K562 (cell line): ENCODE data around the gene CSTB. TPM values are rescaled to one million over a fixed set of nuclear protein-coding genes. Genes with fewer than 3 reads are reported as not detected.

ENCODE experiments used
- ATAC-seq: fragments of 200-7000 bp; cut with Tn5 transposase; 3 replicates; pipeline ENCODE4 v1.9.1; 2020; ENCODE audit warnings: moderate library complexity
- BruUV-seq: library from RNA; stranded (reverse); fragments of 400-500 nt; replicated peaks from 2 replicates; lab custom pipeline; 2021; lab: Mats Ljungman, UMichigan
- CTCF ChIA-PET: fragments of 300-600 bp; formaldehyde crosslinking; extraction: SDS; loops from one replicate; lab custom pipeline; 2021; ENCODE audit warnings: low intra/inter-chr PET ratio; lab: Yijun Ruan, JAX
- POLR2A ChIA-PET: fragments of 300-600, 350-650 bp; sonication (Branson Sonifier 250); formaldehyde crosslinking; extraction: SDS; loops from one replicate; lab custom pipeline; 2021; ENCODE audit warnings: antibody characterized with exemption, inconsistent platforms; lab: Yijun Ruan, JAX
- DNase-seq, 4 experiments: peaks; one replicate each; pipeline versions ENCODE4 v3.0.0 to v3.0.0-alpha.2; 2011 to 2018; ENCODE audit warnings: low spot score in 3 of 4, mixed read lengths in 3 of 4; ENCODE audit errors: extremely low read depth in 1 of 4
- FAIRE-seq: peaks from 2 replicates; lab custom pipeline; 2011; peaks lifted over from hg19 to GRCh38; lab: Jason Lieb, UNC
- H2AFZ ChIP-seq: 2 replicates; pipeline ENCODE4 v1.6.0; 2011; ENCODE audit warnings: low read depth, low read length, control low read depth, inconsistent platforms
- H3K27ac ChIP-seq: fragments of 200-600 bp; 3 replicates; pipeline ENCODE4 v1.8.0; 2011; ENCODE audit warnings: low read depth, mild to moderate bottlenecking, control low read depth, inconsistent platforms, low read length, moderate library complexity, mixed read lengths; ENCODE audit errors: extremely low read depth
- H3K27me3 ChIP-seq, 2 experiments: fragments of 300-600 bp in 1 of 2; 2 replicates in 1 of 2; 3 replicates in 1 of 2; pipeline versions ENCODE4 v1.6.0 to v1.8.0; 2011; ENCODE audit warnings: inconsistent platforms in 2 of 2, low read length in 2 of 2, mild to moderate bottlenecking in 1 of 2, mixed read lengths in 1 of 2, moderate library complexity in 1 of 2; ENCODE audit not compliant: control insufficient read depth in 2 of 2, insufficient read depth in 2 of 2
- H3K36me3 ChIP-seq: fragments of 300-600 bp; 3 replicates; pipeline ENCODE4 v1.8.0; 2011; ENCODE audit warnings: mild to moderate bottlenecking, low read length, inconsistent platforms; ENCODE audit not compliant: control insufficient read depth, insufficient read depth
- H3K4me1 ChIP-seq, 2 experiments: fragments of 200-600 bp in 1 of 2; replicated peaks in 1 of 2; 2 replicates in 1 of 2; 3 replicates in 1 of 2; pipeline versions ENCODE4 v1.5.1 to v1.8.0; 2011; ENCODE audit warnings: inconsistent platforms in 2 of 2, low read length in 2 of 2, mild to moderate bottlenecking in 1 of 2, mixed read lengths in 1 of 2, moderate library complexity in 1 of 2; ENCODE audit not compliant: control insufficient read depth in 2 of 2, insufficient read depth in 2 of 2
- H3K4me2 ChIP-seq: 2 replicates; pipeline ENCODE4 v1.6.1; 2011; ENCODE audit warnings: low read length, control low read depth, inconsistent platforms, mixed read lengths; ENCODE audit not compliant: insufficient read depth
- H3K4me3 ChIP-seq: fragments of 200-600 bp; sonication (generic), shearing (Covaris generic); 2 replicates; pipeline ENCODE4 v1.5.1; 2016; ENCODE audit warnings: control low read depth, inconsistent platforms
- H3K79me2 ChIP-seq: fragments of 200-600 bp; 3 replicates; pipeline ENCODE4 v1.8.0; 2011; ENCODE audit warnings: low read length, inconsistent platforms; ENCODE audit not compliant: control insufficient read depth, insufficient read depth
- H3K9ac ChIP-seq, 2 experiments: 2 replicates each; pipeline versions ENCODE4 v1.6.0 to v1.6.1; 2011; ENCODE audit warnings: low read depth in 2 of 2, low read length in 2 of 2, control low read depth in 1 of 2, inconsistent platforms in 1 of 2, mild to moderate bottlenecking in 1 of 2, mixed read lengths in 1 of 2; ENCODE audit not compliant: insufficient read depth in 1 of 2
- H3K9me1 ChIP-seq: one replicate; pipeline ENCODE4 v1.6.0; 2011; ENCODE audit warnings: inconsistent platforms, mild to moderate bottlenecking, low read length, moderate library complexity; ENCODE audit not compliant: control insufficient read depth, insufficient read depth
- H3K9me3 ChIP-seq: replicated peaks from 2 replicates; pipeline ENCODE4 v1.5.1; 2011; ENCODE audit warnings: low read depth, low read length, inconsistent platforms; ENCODE audit not compliant: control insufficient read depth, insufficient read depth
- H4K20me1 ChIP-seq: replicated peaks from 2 replicates; pipeline ENCODE4 v1.6.1; 2011; ENCODE audit warnings: low read length, inconsistent platforms, mixed read lengths; ENCODE audit not compliant: control insufficient read depth, insufficient read depth
- BRCA1 ChIP-seq, 2 experiments: fragments of 450-650 bp in 1 of 2; sonication (generic) in 1 of 2; formaldehyde crosslinking in 1 of 2; IDR thresholded peaks; 2 replicates each; pipeline versions ENCODE4 v1.5.0 to v1.6.1; 2017 to 2020; ENCODE audit warnings: mild to moderate bottlenecking in 1 of 2, missing genetic modification reagents in 1 of 2
- MTA2 ChIP-seq: fragments of 450-650 bp; IDR thresholded peaks from 2 replicates; pipeline ENCODE4 v1.6.1; 2016; ENCODE audit warnings: low read depth
- POLR2AphosphoS5 ChIP-seq: IDR thresholded peaks from 2 replicates; pipeline ENCODE4 v1.6.1; 2011; ENCODE audit warnings: mild to moderate bottlenecking, low read depth, low read length, moderate library complexity; ENCODE audit not compliant: control insufficient read depth, insufficient read depth
- PPARD ChIP-seq: fragments of 250-450 bp; sonication (Bioruptor Pico); IDR thresholded peaks from 2 replicates; pipeline ENCODE4 v1.8.0; 2022; ENCODE audit warnings: inconsistent platforms, mild to moderate bottlenecking, moderate library complexity
- PRMT5 ChIP-seq: sonication (generic); formaldehyde crosslinking; IDR thresholded peaks from 2 replicates; pipeline ENCODE4 v1.5.0; 2020; ENCODE audit warnings: missing genetic modification reagents
- RBBP5 ChIP-seq: fragments of 200-600 bp; sonication (generic); IDR thresholded peaks from 2 replicates; pipeline ENCODE4 v1.6.1; 2012; ENCODE audit warnings: borderline replicate concordance, mild to moderate bottlenecking, low read length, control low read depth, inconsistent platforms; ENCODE audit not compliant: insufficient read depth, poor library complexity, severe bottlenecking
- RBM14 ChIP-seq: fragments of 200-400 bp; formaldehyde crosslinking; IDR thresholded peaks from 2 replicates; pipeline ENCODE4 v1.6.1; 2018; ENCODE audit warnings: low read depth, mild to moderate bottlenecking, low read length, moderate library complexity, borderline replicate concordance; ENCODE audit not compliant: insufficient read depth
- U2AF2 ChIP-seq: fragments of 200-400 bp; formaldehyde crosslinking; optimal IDR thresholded peaks from 2 replicates; pipeline ENCODE3; 2017; ENCODE audit warnings: low read depth, mild to moderate bottlenecking, low read length
- ZBTB33 ChIP-seq: sonication (generic); formaldehyde crosslinking; IDR thresholded peaks from 2 replicates; pipeline ENCODE4 v1.8.1; 2023; ENCODE audit warnings: mild to moderate bottlenecking, missing genetic modification reagents
- ZNF431 ChIP-seq: sonication (generic); formaldehyde crosslinking; IDR thresholded peaks from 2 replicates; pipeline ENCODE4 v1.8.0; 2022; ENCODE audit warnings: mild to moderate bottlenecking, missing genetic modification reagents
- WGBS: fragments of 100-300 bp; shearing (Covaris generic); methylation state at CpG from one replicate; pipeline ENCODE4 v1.1.6; 2016; ENCODE audit warnings: low coverage, mixed read lengths; ENCODE audit not compliant: insufficient coverage; ENCODE audit errors: missing lambda C conversion rate; 5-methylcytosine and 5-hydroxymethylcytosine counted together
- in situ Hi-C: fragments of 300-500 bp; cut with MboI; formaldehyde crosslinking; loops from 4 replicates; pipeline ENCODE4 v1.15.0; 2018; ENCODE audit warnings: inconsistent platforms, mixed read lengths
- intact Hi-C: fragments of 100-400 bp; cut with micrococcal nuclease; formaldehyde crosslinking; loops from 2 replicates; pipeline ENCODE4 v1.14.2; 2022
- polyA plus RNA-seq, 8 experiments: library from polyadenylated mRNA; depleted of rRNA in 4 of 8; stranded (reverse) in 5 of 8; unstranded in 3 of 8; fragments of >200 nt; fragmentation: Nextera tagmentation in 2 of 8; fragmentation: Illumina TruSeq in 1 of 8; extraction: Ambion mirVana in 2 of 8; extraction: Trizol in 1 of 8; gene quantifications; 2 replicates each; pipeline versions ENCODE4 v1.2.1 to v1.2.3, GENCODE V29; 2011 to 2014; ENCODE audit warnings: inconsistent platforms in 1 of 8, missing spikeins in 1 of 8
- total RNA-seq, 7 experiments: library from RNA; depleted of rRNA in 6 of 7; stranded (reverse); fragments of >200 nt in 6 of 7; fragmentation: Illumina TruSeq in 2 of 7; extraction: Trizol in 2 of 7; gene quantifications; 2 replicates each; pipeline versions ENCODE4 v1.2.1 to v1.2.3, GENCODE V29; 2011 to 2021; ENCODE audit warnings: low replicate concordance in 1 of 7
- TF ChIP-seq, protein P1 (sequence below): fragments of 250-450 bp; sonication (Bioruptor Pico); IDR thresholded peaks from 2 replicates; pipeline ENCODE4 v1.5.1; 2021; ENCODE audit warnings: mild to moderate bottlenecking

The CSTB gene
- total and polyA plus RNA-seq, 9 of the 15 experiments (the other 6 are each of a cell fraction or from before 2014, with no cell fraction given) = 12.4 to 65.0 (median 31.7) TPM

DNA sequence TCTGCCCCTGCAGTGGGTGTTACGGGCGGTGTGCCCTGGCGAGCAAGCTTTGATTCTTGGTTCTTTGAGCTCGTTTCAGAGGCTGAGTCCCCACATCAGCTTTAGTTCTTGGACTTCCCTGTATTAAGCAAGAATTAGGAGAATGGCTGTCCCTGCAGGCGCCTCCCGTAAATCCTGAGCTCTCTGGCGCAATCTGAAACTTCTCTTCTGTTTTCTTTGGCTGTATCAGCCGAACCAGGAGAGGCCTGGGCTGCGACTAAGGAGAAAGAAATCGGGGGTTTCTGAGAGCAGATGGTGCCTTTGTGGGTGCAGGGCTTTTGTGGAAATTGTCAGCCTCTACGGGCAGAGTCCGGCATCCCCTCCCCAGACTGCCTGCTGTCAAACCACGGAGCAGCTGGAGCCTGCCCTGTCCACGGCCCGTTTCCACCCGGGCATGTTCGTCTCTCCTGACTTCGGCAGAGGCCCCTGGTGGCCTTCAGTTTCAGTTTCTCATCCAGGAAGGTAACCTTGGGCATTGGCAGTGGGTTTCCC lies 17.9 kb downstream of the CSTB start:
- H3K4me2 ChIP-seq = no peak overlapping the region
- no peak overlapping the region for H3K27ac ChIP-seq
- H3K79me2 ChIP-seq = no peaks in the 10 kb centered on the region
- in situ Hi-C loops = no loop called here
- no peak overlapping the region for H3K4me3 ChIP-seq
- POLR2A ChIA-PET = interaction anchor here (0.5 to 1.7 kb wide), 6 partner anchors 9 to 15 kb away, joined by 3 to 11 read pairs (median 6); no protein-coding TSS in a partner anchor
- peaks cover 91% of the 10 kb centered on the region for H3K36me3 ChIP-seq
- intact Hi-C loops = no loop called here
- no peak for ATAC-seq
- peak overlapping the region in 1 of 2 experiments; percentile 61; a peak in 1 of 4 replicates for H3K9ac ChIP-seq
- no peaks in the 10 kb centered on the region for H3K9me1 ChIP-seq
- WGBS = 90% methylated on average over 18 of the region's 18 CpGs
- BruUV-seq = no TSS peak
- FAIRE-seq = no peak
- DNase-seq = no peak
- no peaks in the 10 kb centered on the region for H3K27me3 ChIP-seq
- no peaks in the 10 kb centered on the region; the same call in 1 of the 2 replicates for H4K20me1 ChIP-seq
- no peak overlapping the region for H2AFZ ChIP-seq
- TF ChIP-seq POLR2AphosphoS5 = 0 out of 2 replicates have a peak, but pooled peaks have one; percentile 15
- TF ChIP-seq BRCA1 (IDR thresholded peaks at IDR 0.05) = no peak
- no peak for TF ChIP-seq BRCA1 (CRISPR knock-in tag; IDR thresholded peaks at IDR 0.05)
- TF ChIP-seq, all 486 proteins: peak for 1
- CTCF ChIA-PET = no interaction called here
- H3K9me3 ChIP-seq = no peaks in the 10 kb centered on the region
- H3K4me1 ChIP-seq = peaks cover 0 to 35% of the 10 kb centered on the region in 2 experiments; a peak in 1 of 5 replicates

GRCh38 chr21:43757601-43758000 lies 18.5 kb downstream of the CSTB start:
- no peaks in the 10 kb centered on the region for H3K79me2 ChIP-seq
- H3K4me3 ChIP-seq = no peak overlapping the region
- H3K27me3 ChIP-seq = no peaks in the 10 kb centered on the region
- no peaks in the 10 kb centered on the region for H3K9me3 ChIP-seq
- no peak overlapping the region for H3K27ac ChIP-seq
- H2AFZ ChIP-seq = no peak overlapping the region
- no peak for ATAC-seq
- CTCF ChIA-PET = no interaction called here
- WGBS = 94% methylated on average over 16 of the region's 16 CpGs
- intact Hi-C loops = no loop called here
- H3K9ac ChIP-seq = 0 out of 4 replicates have a peak overlapping the region, but pooled peaks of 1 of the 2 experiments have one; percentile 33
- H3K4me1 ChIP-seq = peaks cover 0 to 36% of the 10 kb centered on the region in 2 experiments; a peak in 1 of 5 replicates
- POLR2A ChIA-PET = interaction anchor here (0.7 to 1.7 kb wide), 3 partner anchors 9 to 11 kb away, joined by 3 to 11 read pairs (median 10); no protein-coding TSS in a partner anchor
- BruUV-seq = no TSS peak
- FAIRE-seq = no peak
- H3K36me3 ChIP-seq = peaks cover 91% of the 10 kb centered on the region
- no peak overlapping the region for H3K4me2 ChIP-seq
- in situ Hi-C loops = no loop called here
- no peaks in the 10 kb centered on the region for H3K9me1 ChIP-seq
- no peak for DNase-seq
- no peaks in the 10 kb centered on the region; the same call in 1 of the 2 replicates for H4K20me1 ChIP-seq
- TF ChIP-seq MTA2 = no peak
- TF ChIP-seq, protein P1, sequence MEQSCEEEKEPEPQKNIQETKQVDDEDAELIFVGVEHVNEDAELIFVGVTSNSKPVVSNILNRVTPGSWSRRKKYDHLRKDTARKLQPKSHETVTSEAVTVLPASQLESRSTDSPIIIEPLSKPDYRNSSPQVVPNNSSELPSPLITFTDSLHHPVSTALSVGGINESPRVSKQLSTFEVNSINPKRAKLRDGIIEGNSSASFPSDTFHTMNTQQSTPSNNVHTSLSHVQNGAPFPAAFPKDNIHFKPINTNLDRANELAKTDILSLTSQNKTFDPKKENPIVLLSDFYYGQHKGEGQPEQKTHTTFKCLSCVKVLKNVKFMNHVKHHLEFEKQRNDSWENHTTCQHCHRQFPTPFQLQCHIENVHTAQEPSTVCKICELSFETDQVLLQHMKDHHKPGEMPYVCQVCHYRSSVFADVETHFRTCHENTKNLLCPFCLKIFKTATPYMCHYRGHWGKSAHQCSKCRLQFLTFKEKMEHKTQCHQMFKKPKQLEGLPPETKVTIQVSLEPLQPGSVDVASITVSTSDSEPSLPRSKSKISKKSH (CRISPR knock-in tag) = no peak
- TF ChIP-seq ZNF431 (CRISPR knock-in tag) = no peak
- TF ChIP-seq PRMT5 (CRISPR knock-in tag) = no peak
- TF ChIP-seq U2AF2 = no peak
- no peak for TF ChIP-seq RBM14
- no peak for TF ChIP-seq RBBP5
- peak; percentile 41; the same call in 1 of the 2 replicates for TF ChIP-seq ZBTB33 (CRISPR knock-in tag)
- no peak for TF ChIP-seq PPARD (CRISPR knock-in tag)
